Gastroesophageal sphincter (tissue), 4 donors: ENCODE results near the gene BAIAP3. TPM values are rescaled to one million over a fixed set of nuclear protein-coding genes. Genes with fewer than 3 reads are reported as not detected.

Source experiments
- ATAC-seq: fragments of 150-250 bp; one replicate; pipeline ENCODE4 v1.9.1; 2016; ENCODE audit warnings: mild to moderate bottlenecking, moderate library complexity
- H3K27ac ChIP-seq, 4 donors: fragments of 200-600 bp; sonication (generic) in 3 of 4; 1 replicate in 3 of 4; 2 replicates in 1 of 4; pipeline ENCODE4 v1.5.1; 2016 to 2019
- H3K27me3 ChIP-seq: fragments of 200-600 bp; sonication (generic); one replicate; pipeline ENCODE4 v1.5.1; 2019
- H3K36me3 ChIP-seq, 2 donors: fragments of 200-600 bp; sonication (generic); one replicate each; pipeline ENCODE4 v1.5.1; 2019; ENCODE audit warnings: control low read depth in 1 of 2
- H3K4me1 ChIP-seq, 3 donors: fragments of 200-600 bp; sonication (generic); 1 replicate in 2 of 3; 2 replicates in 1 of 3; pipeline ENCODE4 v1.5.1; 2016 to 2019; ENCODE audit warnings: control low read depth in 2 of 3
- H3K4me3 ChIP-seq, 2 donors: fragments of 200-600 bp; sonication (generic); one replicate each; pipeline ENCODE4 v1.5.1; 2019; ENCODE audit warnings: mild to moderate bottlenecking in 1 of 2, moderate library complexity in 1 of 2
- H3K9me3 ChIP-seq, 3 donors: fragments of 200-600 bp; sonication (generic); one replicate each; pipeline ENCODE4 v1.5.1; 2017 to 2019; ENCODE audit warnings: control low read depth in 2 of 3
- CTCF ChIP-seq, 4 experiments: fragments of 200-600 bp in 2 of 4; fragments of 450-650 bp in 2 of 4; sonication (generic) in 1 of 4; IDR thresholded peaks; one replicate each; pipeline ENCODE4 v1.5.1; 2017 to 2019; ENCODE audit warnings: antibody characterized with exemption in 4 of 4, mild to moderate bottlenecking in 2 of 4, moderate library complexity in 2 of 4
- EP300 ChIP-seq: sonication (generic); formaldehyde crosslinking; IDR thresholded peaks from one replicate; pipeline ENCODE4 v1.6.1; 2017; ENCODE audit warnings: antibody characterized with exemption, mild to moderate bottlenecking
- POLR2A ChIP-seq, 2 donors: fragments of 450-650 bp; IDR thresholded peaks; one replicate each; pipeline ENCODE4 v1.6.1; 2017; ENCODE audit warnings: antibody characterized with exemption in 2 of 2, mild to moderate bottlenecking in 2 of 2, moderate library complexity in 1 of 2
- POLR2AphosphoS5 ChIP-seq: sonication (generic); formaldehyde crosslinking; IDR thresholded peaks from one replicate; pipeline ENCODE4 v1.6.1; 2017; ENCODE audit warnings: antibody characterized with exemption
- WGBS, 2 donors: methylation state at CpG; one replicate each; pipeline ENCODE4 v1.1.5; 2018; ENCODE audit warnings: low coverage in 1 of 2; 5-methylcytosine and 5-hydroxymethylcytosine counted together
- total RNA-seq, 4 donors: library from RNA; depleted of rRNA; stranded (reverse); fragments of >200 nt; gene quantifications; one replicate each; pipeline ENCODE4 v1.1.0, GENCODE V29; 2016

Gene BAIAP3
- total RNA-seq, 4 donors from 2014 or later: 1.1 to 14.2 (median 3.0) TPM

- H3K27me3 ChIP-seq: peaks cover 59% of the 10 kb centered on the region
- peaks cover 0 to 10% (median 0%) of the 10 kb centered on the region in 3 donors for H3K9me3 ChIP-seq
- H3K4me1 ChIP-seq: peaks cover 0 to 37% (median 26%) of the 10 kb centered on the region in 3 donors
- peak overlapping the region in 1 of 2 donors; percentile 49 for H3K4me3 ChIP-seq
- H3K36me3 ChIP-seq: peaks cover 0 to 17% of the 10 kb centered on the region in 2 donors
- TF ChIP-seq POLR2AphosphoS5 (no peak), POLR2A (IDR thresholded peaks at IDR 0.05) (no peak), EP300 (no peak), CTCF (IDR thresholded peaks at IDR 0.05) (no peak)
- no CpG with 5 or more reads among the region's 22 CpGs for WGBS, 2 donors
- ATAC-seq: no peak
- H3K27ac ChIP-seq: peak overlapping the region in 1 of 4 donors; percentile 31
Observed at GRCh38 chr16:1330931-1331711, 2.3 kb upstream of the BAIAP3 start.

GRCh38 chr16:1331712-1332617 is 1.5 kb upstream of the BAIAP3 start:
- H3K4me1 ChIP-seq: peaks cover 0 to 37% (median 26%) of the 10 kb centered on the region in 3 donors
- peaks cover 0 to 12% of the 10 kb centered on the region in 2 donors for H3K36me3 ChIP-seq
- ATAC-seq: peak; percentile 34
- peaks cover 0 to 10% (median 0%) of the 10 kb centered on the region in 3 donors for H3K9me3 ChIP-seq
- 0 to 5% methylated on average over 4 to 6 of the region's 34 CpGs for WGBS, 2 donors
- peaks cover 67% of the 10 kb centered on the region for H3K27me3 ChIP-seq
- peak overlapping the region in 1 of 4 donors; percentile 45 for H3K27ac ChIP-seq
- TF ChIP-seq POLR2AphosphoS5: no peak
- no peak for TF ChIP-seq EP300
- TF ChIP-seq POLR2A (IDR thresholded peaks at IDR 0.05): no peak
- TF ChIP-seq CTCF (IDR thresholded peaks at IDR 0.05): no peak
- H3K4me3 ChIP-seq: peak overlapping the region in 1 of 2 donors; percentile 49

DNA sequence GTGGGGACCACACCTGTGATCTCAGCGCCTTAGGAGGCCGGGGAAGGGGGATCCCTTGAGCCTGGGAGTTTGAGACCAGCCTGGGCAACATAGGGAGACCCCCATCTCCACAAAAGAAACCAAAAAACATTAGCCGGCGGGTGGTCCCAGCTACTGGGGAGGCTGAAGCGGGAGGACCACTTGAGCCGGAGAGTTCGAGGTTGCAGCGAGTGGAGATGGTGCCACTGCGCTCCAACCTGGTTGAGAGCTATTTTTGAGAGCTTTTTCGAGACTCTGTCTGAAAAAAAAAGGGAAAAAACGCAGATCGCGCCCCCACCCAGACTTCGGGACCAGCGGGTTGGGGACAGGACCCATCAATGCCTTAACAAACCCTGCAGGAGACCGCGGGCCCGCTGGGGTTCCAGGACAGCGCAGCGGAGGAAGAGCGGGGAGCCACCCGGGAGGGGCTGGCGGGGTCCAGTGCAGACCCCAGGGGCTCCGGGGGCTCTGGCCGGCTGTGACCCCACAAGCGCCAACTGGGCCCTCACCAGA is 762 bp upstream of the BAIAP3 start:
- H3K27ac ChIP-seq: peak overlapping the region in 1 of 4 donors; percentile 45
- H3K36me3 ChIP-seq: peaks cover 0 to 6% of the 10 kb centered on the region in 2 donors
- H3K4me3 ChIP-seq: peak overlapping the region in 1 of 2 donors; percentile 49
- peaks cover 0 to 10% (median 0%) of the 10 kb centered on the region in 3 donors for H3K9me3 ChIP-seq
- H3K27me3 ChIP-seq: peaks cover 74% of the 10 kb centered on the region
- TF ChIP-seq EP300 (no peak), POLR2A (IDR thresholded peaks at IDR 0.05) (no peak), POLR2AphosphoS5 (no peak), CTCF (IDR thresholded peaks at IDR 0.05) (no peak)
- peaks cover 0 to 37% (median 26%) of the 10 kb centered on the region in 3 donors for H3K4me1 ChIP-seq
- 6 to 8% methylated on average over 8 to 9 of the region's 26 CpGs for WGBS, 2 donors
- ATAC-seq: no peak

- H3K36me3 ChIP-seq: no peaks in the 10 kb centered on the region
- ATAC-seq: no peak
- 0% methylated on average over 2 to 12 of the region's 78 CpGs for WGBS, 2 donors
- H3K27ac ChIP-seq: no peak overlapping the region
- peak overlapping the region in 1 of 2 donors; percentile 49 for H3K4me3 ChIP-seq
- H3K27me3 ChIP-seq: peaks cover 88% of the 10 kb centered on the region
- peaks cover 0 to 37% (median 26%) of the 10 kb centered on the region in 3 donors for H3K4me1 ChIP-seq
- no peak for TF ChIP-seq EP300
- TF ChIP-seq CTCF (IDR thresholded peaks at IDR 0.05): no peak
- TF ChIP-seq POLR2A (IDR thresholded peaks at IDR 0.05): no peak
- no peak for TF ChIP-seq POLR2AphosphoS5
- peaks cover 0 to 10% (median 0%) of the 10 kb centered on the region in 3 donors for H3K9me3 ChIP-seq
Observed at GRCh38 chr16:1333854-1334700, 632 bp downstream of the BAIAP3 start.
